Measurements from ENCODE around the gene AS3MT. TPM values are rescaled to one million over a fixed set of nuclear protein-coding genes. Genes with fewer than 3 reads are reported as not detected.

Gene AS3MT
- total RNA-seq, 2 donors from 2014 or later, result 1.0 TPM; not detected in 1

- no peaks in the 10 kb centered on the region for H3K27me3 Mint-ChIP-seq
- H3K4me3 Mint-ChIP-seq, result no peak overlapping the region
- H3K9me3 ChIP-seq (ENCODE audit: control insufficient read depth, low read length, poor library complexity, severe bottlenecking), result no peaks in the 10 kb centered on the region
- H3K36me3 Mint-ChIP-seq (ENCODE audit: low read depth), result peaks cover 6% of the 10 kb centered on the region
- DNase-seq (no peak), ATAC-seq (no peak)
- peaks cover 19% of the 10 kb centered on the region for H3K4me1 Mint-ChIP-seq
- peak overlapping the region; percentile 17 for H3K27ac Mint-ChIP-seq
Measured at GRCh38 chr10:102941401-102941800, 72.1 kb downstream of the AS3MT start.

- DNase-seq (no peak), ATAC-seq (no peak)
Measured at GRCh38 chr10:102945449-102945848, 76.2 kb downstream of the AS3MT start.

GRCh38 chr10:102945962-102946361, 76.7 kb downstream of the AS3MT start:
- H3K9me3 ChIP-seq (ENCODE audit: control insufficient read depth, low read length, poor library complexity, severe bottlenecking), result no peaks in the 10 kb centered on the region
- peaks cover 16% of the 10 kb centered on the region for H3K4me1 Mint-ChIP-seq
- no peak overlapping the region for H3K4me3 Mint-ChIP-seq
- no peaks in the 10 kb centered on the region for H3K27me3 Mint-ChIP-seq
- no peak for DNase-seq
- H3K36me3 Mint-ChIP-seq (ENCODE audit: low read depth), result peaks cover 10% of the 10 kb centered on the region
- H3K27ac Mint-ChIP-seq, result no peak overlapping the region
- ATAC-seq, result no peak

More at GRCh38 chr10:102945449-102945848, 76.2 kb downstream of the AS3MT start:
- Mint-ChIP-seq H3K27me3 (no peaks in the 10 kb centered on the region), H3K36me3 (ENCODE audit: low read depth) (peaks cover 10% of the 10 kb centered on the region), H3K4me1 (peaks cover 16% of the 10 kb centered on the region), H3K4me3 (no peak overlapping the region), H3K27ac (no peak overlapping the region)
- H3K9me3 ChIP-seq (ENCODE audit: control insufficient read depth, low read length, poor library complexity, severe bottlenecking), result no peaks in the 10 kb centered on the region

- DNase-seq, result no peak
- no peaks in the 10 kb centered on the region for H3K9me3 ChIP-seq (ENCODE audit: control insufficient read depth, low read length, poor library complexity, severe bottlenecking)
- Mint-ChIP-seq H3K4me1 (peaks cover 11% of the 10 kb centered on the region), H3K27ac (no peak overlapping the region), H3K36me3 (ENCODE audit: low read depth) (peaks cover 10% of the 10 kb centered on the region), H3K4me3 (no peak overlapping the region), H3K27me3 (no peaks in the 10 kb centered on the region)
- ATAC-seq, result no peak
Measured at GRCh38 chr10:102946992-102947391, 77.7 kb downstream of the AS3MT start.

- peaks cover 11% of the 10 kb centered on the region for H3K4me1 Mint-ChIP-seq
- no peak overlapping the region for H3K27ac Mint-ChIP-seq
- DNase-seq (no peak), ATAC-seq (no peak)
- no peaks in the 10 kb centered on the region for H3K9me3 ChIP-seq (ENCODE audit: control insufficient read depth, low read length, poor library complexity, severe bottlenecking)
- H3K4me3 Mint-ChIP-seq, result no peak overlapping the region
- H3K36me3 Mint-ChIP-seq (ENCODE audit: low read depth), result peaks cover 7% of the 10 kb centered on the region
- no peaks in the 10 kb centered on the region for H3K27me3 Mint-ChIP-seq
Measured at GRCh38 chr10:102948176-102948575, 78.9 kb downstream of the AS3MT start.

- peaks cover 7% of the 10 kb centered on the region for H3K36me3 Mint-ChIP-seq (ENCODE audit: low read depth)
- no peaks in the 10 kb centered on the region for H3K9me3 ChIP-seq (ENCODE audit: control insufficient read depth, low read length, poor library complexity, severe bottlenecking)
- no peak overlapping the region for H3K27ac Mint-ChIP-seq
- H3K4me3 Mint-ChIP-seq, result no peak overlapping the region
- DNase-seq, result no peak
- ATAC-seq, result no peak
- no peaks in the 10 kb centered on the region for H3K27me3 Mint-ChIP-seq
- peaks cover 11% of the 10 kb centered on the region for H3K4me1 Mint-ChIP-seq
Measured at GRCh38 chr10:102948786-102949185, 79.5 kb downstream of the AS3MT start.

GRCh38 chr10:102949916-102950315, 80.6 kb downstream of the AS3MT start:
- peaks cover 11% of the 10 kb centered on the region for H3K4me1 Mint-ChIP-seq
- DNase-seq, result no peak
- no peak overlapping the region for H3K4me3 Mint-ChIP-seq
- no peaks in the 10 kb centered on the region for H3K27me3 Mint-ChIP-seq
- no peaks in the 10 kb centered on the region for H3K9me3 ChIP-seq (ENCODE audit: control insufficient read depth, low read length, poor library complexity, severe bottlenecking)
- no peak for ATAC-seq
- H3K27ac Mint-ChIP-seq, result no peak overlapping the region
- peaks cover 7% of the 10 kb centered on the region for H3K36me3 Mint-ChIP-seq (ENCODE audit: low read depth)

GRCh38 chr10:102951316-102951715, 82.0 kb downstream of the AS3MT start:
- Mint-ChIP-seq H3K36me3 (ENCODE audit: low read depth) (peaks cover 7% of the 10 kb centered on the region), H3K4me3 (no peak overlapping the region), H3K27ac (no peak overlapping the region), H3K4me1 (peaks cover 8% of the 10 kb centered on the region), H3K27me3 (no peaks in the 10 kb centered on the region)
- ATAC-seq (no peak), DNase-seq (no peak)
- H3K9me3 ChIP-seq (ENCODE audit: control insufficient read depth, low read length, poor library complexity, severe bottlenecking), result no peaks in the 10 kb centered on the region

Other genes starting within 250 kb of the AS3MT start
- gene TRIM8, start 225.0 kb upstream of the AS3MT start, total RNA-seq, result 10 to 100 TPM; 63.6 to 73.0 TPM
- 1 to 10 TPM; 3.2 to 3.7 TPM for gene ARL3, start 155.1 kb upstream of the AS3MT start, total RNA-seq
- gene SFXN2, start 154.8 kb upstream of the AS3MT start, total RNA-seq, result 1 to 10 TPM; 5.6 to 7.9 TPM
- 10 to 100 TPM; 21.1 to 26.6 TPM for gene WBP1L, start 125.5 kb upstream of the AS3MT start, total RNA-seq
- gene CYP17A1, start 32.1 kb upstream of the AS3MT start, total RNA-seq, result not detected
- 10 to 100 TPM; 15.3 to 19.0 TPM for gene BORCS7, start 15.2 kb upstream of the AS3MT start, total RNA-seq
- 10 to 100 TPM in 1 of 2 donors, 1 to 10 TPM in 1; 9.2 to 12.5 TPM for gene CNNM2, start 48.8 kb downstream of the AS3MT start, total RNA-seq